ENCODE data around the gene ROPN1L.
"Not testable (repeated sequence)": the region's sequence is repeated elsewhere in the genome, so short reads cannot be mapped to it uniquely, and the experiment has no call there.

The ROPN1L gene

DNA sequence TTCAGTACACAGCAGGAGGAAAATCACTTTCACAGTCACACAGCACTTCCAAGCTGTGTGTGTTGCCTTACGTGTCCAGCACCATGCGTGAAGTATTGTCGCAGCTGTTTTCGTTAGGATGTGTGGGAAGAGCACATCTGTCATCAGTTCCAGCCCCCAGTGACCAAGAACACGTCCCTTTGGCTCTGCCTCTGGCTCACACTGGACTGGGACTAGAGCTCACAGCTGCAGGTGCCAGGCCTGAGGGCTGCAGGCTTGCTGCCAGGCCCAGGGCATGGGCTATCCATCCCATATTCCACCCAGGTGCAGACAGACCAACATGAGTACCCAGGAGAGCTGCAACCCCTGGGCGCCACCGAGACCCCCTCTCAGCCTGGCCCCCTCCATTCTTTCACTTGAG is 61.6 kb downstream of the ROPN1L start:
- no peak for FAIRE-seq

DNA sequence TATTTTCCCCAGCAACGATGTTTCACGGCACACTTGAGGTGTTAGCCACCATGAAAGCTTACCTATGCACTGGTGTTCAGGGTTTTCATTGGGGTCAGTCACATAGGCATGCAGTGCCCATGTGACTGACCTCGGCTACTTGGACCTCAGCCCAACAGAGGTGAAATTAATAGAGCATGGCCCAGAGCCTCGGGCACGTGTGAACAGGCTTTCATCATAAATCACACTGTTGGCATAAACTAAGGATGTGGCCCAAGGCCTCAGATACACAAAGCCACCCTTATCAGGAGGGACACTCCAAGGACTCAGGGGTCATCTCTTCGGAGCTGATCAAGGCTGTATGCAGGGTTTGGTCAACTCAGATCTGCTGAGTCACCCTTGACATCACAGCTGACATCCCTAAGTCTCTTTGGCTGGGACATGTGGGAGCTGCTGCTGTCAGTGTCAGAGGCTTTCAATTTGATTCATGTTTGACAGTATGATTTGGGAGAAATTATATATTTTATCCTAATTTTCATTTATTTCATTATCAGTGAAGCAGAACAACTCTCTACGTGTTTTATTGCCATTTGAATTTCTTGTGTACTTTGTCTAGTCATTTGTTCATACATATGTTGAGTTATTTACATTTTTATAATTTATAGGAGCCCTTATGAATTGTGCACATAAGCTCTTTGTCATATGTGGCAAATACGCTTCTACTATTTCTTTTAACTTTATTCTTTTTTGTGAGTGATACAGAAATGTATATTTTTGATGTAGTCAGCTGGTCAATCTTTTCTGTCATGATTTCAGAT is 62.5 kb downstream of the ROPN1L start:
- no peak for FAIRE-seq

DNA sequence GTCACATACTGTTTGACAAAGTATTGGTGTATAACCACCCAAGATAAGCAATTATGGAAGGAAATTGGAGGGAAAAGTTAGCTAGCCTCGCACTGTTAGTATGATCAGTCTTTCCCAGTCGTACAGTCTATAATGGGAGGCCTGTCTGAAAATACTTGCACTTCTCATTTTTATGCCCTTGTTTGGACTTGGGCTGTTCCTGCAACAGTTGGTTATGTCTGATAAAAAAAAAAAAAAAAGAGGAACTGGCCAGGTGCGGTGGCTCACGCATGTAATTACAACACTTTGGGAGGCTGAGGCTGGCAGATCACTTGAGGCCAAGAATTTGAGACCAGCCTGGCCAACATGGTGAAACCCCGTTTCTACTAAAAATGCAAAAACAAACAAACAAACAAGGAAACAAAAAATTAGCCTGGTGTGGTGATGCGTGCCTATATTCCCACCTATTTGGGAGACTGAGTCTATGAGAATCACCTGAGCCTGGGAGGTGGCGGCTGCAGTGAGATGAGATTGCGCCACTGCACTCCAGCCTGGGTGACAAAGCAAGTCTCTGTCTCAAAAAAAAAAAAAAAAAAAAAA is 63.9 kb downstream of the ROPN1L start:
- no peak for FAIRE-seq

DNA sequence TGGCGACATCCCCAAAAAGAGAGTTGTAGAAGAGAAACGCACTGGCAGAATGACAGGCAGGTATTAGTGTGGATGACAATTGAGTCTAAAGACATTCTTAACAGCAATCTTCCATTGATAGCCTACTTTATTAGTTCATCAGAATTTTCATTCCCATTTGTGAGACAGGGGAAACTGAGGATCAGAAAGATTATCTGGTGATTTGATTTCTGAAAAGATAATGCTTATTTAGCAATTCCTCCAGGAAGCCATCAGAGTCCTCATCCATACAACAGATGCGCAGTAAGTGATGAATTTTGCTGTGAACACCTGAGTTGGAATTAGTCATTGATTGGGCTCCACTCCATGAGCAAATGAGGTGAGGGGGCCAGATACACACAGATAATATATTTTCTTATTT is 64.9 kb downstream of the ROPN1L start:
- FAIRE-seq: no peak

DNA sequence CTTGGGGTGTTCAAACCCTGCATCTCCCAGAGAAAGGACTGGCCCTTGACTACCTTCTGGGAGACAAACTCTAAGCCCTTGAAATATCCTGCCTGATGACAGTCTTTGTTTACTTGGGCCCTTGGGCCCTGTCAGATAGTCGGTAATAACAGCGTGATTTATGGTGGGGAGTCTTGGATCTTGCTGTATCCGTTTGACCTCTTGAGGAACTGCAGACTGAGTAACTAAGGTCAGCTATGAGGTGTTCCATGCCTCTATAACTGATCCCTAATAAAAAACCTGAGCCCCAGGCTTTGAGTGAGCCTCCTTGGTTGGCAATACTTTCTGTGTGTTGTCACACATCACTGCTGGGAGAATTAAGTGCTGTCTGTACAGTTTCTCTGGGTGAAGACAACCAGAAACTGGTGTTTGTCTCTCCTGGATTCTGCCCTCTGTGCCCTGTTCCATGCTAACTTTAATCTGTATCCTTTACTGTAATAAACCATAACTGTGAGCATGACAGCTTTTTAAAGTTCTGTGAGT is 66.0 kb downstream of the ROPN1L start:
- FAIRE-seq: no peak

DNA sequence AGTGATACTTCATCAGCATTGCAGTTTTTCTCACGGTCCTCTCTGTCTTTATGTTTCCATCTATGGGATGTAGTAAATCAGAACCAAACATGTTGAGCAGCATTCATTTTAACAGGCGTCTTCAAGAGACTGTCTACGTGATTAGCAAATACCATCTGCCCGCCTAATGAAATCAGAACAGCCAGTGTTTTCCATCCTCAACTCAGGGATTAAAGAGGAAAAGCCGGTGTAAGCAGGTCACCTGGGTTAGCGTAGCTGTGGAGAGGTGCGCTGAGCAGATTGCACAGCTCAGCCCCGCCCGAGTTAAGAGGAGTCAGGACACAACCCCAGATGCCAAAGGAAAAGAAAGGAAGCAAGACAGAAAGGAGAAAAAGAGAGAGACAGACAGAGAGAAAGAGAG is 67.9 kb downstream of the ROPN1L start:
- no peak for FAIRE-seq

DNA sequence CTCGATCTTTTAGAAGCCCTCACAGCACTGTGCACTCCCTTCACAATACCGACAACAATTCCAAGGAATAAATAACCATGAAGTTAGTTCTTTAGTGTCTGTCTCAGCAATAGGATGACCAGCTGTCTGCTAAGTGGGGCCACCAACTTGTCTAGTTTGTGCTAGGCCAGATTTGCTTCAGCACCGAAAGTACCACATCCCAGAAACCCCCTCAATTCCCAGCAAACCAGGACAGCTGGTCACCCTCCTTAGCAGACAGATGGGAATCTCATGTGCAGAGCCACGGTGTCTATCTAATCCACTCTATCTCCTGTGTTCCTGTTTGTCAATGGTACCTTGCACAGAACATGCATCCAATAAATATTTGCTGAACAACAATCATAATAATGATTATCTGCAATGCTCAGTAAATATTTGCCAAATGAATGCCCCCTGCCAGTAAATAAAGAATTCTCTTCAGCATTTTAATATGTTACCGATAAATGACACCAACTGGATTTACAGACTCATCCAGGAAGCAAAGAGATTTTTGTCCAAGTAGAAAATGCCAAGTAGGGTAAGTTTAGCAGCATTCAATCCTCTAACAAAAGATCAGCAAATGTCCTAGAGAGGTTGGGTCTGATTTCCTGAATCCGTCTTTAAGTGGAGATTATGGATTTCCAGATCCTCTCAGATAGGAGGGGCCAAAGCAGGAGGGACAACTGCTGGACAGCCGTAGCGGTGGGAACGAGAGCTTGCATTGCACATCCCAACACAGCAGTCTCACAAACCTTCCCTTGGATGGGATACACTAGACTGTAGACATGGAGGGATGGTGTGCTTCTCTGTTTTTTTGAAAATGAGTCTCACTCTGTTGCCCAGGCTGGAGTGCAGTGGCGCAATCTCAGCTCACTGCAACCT is 70.3 kb downstream of the ROPN1L start:
- FAIRE-seq: no peak

DNA sequence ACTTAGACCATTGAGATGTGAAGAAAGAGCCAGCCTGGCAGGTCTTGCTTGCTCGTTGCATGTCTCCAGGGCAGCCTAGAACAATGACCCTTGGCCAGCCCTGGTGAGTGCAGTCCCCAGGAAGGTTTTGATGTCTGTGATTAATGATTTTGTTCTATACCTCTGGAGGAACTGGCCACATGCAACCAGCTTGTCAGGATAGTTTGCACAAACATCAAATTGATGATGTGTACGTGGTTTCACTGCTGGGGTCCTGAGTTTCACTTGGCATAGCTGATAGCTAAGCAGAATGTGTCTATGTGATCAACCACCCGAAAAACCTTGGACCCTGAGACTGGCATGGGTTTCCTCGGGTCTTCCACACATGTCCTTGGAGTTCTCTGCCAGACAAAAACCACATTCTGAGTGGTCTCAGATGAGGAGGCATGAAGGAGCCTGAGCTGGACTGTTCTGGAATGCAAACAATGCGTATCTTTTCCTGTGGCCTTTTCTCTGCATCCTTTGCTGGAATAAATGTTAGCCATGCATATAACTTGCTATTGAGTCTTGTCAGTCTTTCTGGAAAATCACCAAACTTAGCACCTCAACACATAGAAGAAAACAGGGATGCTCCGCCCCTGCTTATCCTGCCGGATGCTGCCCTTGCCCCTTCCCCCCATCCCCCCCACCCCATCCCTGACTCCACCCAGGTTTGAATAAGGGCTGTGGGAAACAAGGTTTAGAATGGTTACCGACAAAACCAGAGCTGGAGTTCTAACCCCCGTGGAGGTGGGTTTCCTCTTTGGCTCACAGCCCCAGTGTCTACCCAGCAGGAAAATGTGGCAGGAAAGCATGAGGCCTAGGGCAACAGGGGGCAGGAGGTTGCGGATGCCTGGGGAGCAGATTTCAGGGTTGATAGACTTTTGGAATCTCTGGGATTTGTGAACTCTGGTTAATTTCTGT is 72.1 kb downstream of the ROPN1L start:
- FAIRE-seq: no peak

DNA sequence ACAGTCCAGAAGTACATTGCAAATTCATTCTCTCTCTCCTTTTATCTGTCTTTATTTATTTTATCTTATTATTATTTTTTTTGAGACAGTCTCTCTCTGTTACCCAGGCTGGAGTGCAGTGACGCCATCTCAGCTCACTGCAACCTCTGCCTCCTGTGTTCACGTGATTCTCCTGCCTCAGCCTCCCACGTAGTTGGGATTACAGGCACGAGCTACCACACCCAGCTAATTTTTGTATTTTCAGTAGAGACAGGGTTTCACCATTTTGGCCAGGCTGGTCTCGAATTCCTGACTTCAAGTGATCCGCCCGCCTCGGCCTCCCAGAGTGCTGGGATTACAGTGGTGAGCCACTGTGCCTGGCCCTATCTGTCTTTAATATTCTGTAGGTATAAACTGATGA is 72.9 kb downstream of the ROPN1L start:
- FAIRE-seq: not testable (repeated sequence)
